GM18526 (cell line): ENCODE measurements around the gene GMPPA.

Experiments
- POLR2A ChIP-seq: IDR thresholded peaks from 3 replicates; pipeline ENCODE4 v1.6.1; 2011; ENCODE audit not compliant: insufficient read length; ENCODE audit errors: extremely low read depth

Gene GMPPA

DNA sequence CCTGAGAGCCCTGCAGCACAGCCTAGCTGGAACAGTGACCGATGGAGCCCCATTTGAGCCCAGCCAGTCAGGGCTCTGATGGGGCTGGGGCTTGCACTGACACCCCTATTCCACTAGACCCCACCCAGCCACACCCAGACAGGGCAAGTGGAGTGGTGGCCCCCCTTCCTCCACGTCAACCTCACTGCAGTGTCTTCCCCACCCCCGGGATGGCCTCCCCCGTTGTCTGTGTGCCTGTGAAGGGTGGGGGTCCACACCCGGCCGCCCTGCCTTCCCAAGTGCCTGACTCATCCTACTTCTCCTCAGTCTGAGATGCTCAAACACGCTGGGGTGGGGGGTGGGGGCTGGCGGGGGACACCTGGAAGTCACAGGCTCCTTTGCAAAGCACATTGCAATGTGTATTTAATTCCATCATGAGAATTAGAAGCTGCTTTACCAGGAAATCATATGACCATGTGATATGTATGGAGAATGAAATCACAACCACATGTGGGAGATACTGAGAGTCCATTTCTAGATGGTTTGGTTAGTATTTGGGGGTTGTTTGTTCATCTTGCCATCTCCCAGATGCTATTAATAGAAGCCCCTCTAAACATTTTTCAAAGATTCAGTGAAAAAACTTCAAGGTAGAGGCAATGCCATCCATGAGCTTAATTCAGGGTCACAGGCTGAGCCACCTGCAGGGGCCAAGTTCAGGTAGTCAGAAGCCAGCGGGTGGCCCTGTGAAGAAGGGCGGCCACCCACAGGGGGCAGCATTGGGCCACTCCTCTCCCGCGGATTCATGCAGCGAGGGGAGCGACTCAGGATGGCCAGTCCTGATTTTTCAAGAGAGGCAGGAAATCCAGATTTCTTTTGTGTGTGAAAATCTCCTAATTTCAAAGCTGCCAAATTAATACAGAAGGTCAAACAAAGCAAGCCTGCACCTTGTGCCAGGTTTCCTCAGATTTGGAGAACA is 22.7 kb upstream of the GMPPA start:
- TF ChIP-seq POLR2A: no peak

DNA sequence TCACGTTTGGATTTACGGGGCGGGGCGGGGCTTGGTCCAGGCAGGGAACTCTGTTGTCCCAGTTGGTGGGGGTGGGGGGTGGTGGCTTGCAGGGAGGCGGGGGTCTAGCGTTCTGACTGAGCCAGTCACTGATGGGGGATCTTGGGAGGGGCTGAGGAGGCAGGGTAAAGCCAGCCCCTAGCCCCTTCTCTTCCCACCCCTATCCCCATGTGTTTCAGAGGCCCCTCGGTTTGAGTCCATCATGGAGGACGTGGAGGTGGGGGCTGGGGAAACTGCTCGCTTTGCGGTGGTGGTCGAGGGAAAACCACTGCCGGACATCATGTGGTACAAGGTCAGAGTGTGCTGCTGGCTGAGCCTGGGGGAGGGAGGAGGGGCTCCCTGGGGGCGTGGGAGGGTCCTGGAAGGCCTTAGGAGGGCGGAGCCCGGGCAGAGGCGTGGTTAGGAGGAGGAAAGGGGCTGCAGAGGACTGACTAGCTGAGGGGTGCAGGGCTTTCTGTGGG is 22.0 kb upstream of the GMPPA start:
- TF ChIP-seq POLR2A: no peak

DNA sequence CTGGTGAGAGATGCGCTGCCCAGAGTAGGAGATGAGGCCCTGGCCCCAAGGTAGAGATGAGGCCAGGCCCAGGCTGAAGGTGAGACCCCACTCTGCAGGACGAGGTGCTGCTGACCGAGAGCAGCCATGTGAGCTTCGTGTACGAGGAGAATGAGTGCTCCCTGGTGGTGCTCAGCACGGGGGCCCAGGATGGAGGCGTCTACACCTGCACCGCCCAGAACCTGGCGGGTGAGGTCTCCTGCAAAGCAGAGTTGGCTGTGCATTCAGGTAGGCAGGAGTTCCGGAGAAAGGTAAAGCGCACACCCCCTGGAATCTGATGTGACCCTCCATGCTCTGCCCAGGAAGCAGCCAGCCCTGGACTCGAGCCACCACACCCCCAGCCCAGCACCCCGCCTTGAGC is 21.5 kb upstream of the GMPPA start:
- no peak for TF ChIP-seq POLR2A

DNA sequence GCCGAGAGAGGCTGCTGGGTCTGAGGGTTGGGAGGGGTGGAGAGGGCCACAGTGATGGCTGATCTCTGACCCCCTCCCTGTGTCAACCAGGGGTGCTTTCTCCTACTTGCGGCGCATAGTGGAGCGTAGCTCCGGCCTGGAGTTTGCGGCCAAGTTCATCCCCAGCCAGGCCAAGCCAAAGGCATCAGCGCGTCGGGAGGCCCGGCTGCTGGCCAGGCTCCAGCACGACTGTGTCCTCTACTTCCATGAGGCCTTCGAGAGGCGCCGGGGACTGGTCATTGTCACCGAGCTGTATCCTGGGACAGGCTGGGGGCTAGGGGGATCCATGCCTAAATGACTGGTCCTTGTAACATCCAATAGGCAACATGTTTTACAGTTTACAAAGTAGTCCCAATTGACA is 20.9 kb upstream of the GMPPA start:
- no peak for TF ChIP-seq POLR2A

DNA sequence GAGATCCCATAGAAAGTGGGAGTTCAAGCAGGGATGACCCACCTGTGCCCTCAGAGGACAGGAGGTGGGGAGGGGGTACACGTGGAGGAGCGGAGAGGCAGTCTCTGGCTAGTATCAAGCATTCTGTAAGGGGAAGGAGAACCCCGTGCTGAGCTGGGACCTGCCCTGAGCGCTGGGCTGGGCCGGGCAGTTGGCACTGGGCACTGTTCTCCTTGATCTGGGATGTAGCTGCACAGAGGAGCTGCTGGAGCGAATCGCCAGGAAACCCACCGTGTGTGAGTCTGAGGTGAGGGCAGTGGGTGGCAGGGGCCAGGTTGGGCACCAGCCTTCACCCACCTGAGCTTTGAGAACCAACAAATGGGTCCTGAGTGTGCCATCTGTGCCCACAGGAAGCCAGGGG is 19.8 kb upstream of the GMPPA start:
- no peak for TF ChIP-seq POLR2A

DNA sequence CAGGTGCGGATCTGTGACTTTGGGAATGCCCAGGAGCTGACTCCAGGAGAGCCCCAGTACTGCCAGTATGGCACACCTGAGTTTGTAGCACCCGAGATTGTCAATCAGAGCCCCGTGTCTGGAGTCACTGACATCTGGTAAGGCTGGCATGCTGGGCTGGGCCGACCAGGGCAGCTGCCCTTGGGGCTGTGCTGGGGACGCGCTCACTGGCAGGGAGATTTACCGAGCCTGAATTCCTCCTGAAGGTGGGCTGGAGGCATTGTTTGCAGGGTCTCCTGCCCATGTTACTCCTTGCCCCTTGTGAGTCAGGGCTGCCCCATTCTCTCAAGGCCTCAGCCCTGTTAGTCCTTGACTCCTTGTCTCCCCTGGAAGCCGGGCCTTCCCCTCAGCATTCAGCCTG is 18.7 kb upstream of the GMPPA start:
- no peak for TF ChIP-seq POLR2A

DNA sequence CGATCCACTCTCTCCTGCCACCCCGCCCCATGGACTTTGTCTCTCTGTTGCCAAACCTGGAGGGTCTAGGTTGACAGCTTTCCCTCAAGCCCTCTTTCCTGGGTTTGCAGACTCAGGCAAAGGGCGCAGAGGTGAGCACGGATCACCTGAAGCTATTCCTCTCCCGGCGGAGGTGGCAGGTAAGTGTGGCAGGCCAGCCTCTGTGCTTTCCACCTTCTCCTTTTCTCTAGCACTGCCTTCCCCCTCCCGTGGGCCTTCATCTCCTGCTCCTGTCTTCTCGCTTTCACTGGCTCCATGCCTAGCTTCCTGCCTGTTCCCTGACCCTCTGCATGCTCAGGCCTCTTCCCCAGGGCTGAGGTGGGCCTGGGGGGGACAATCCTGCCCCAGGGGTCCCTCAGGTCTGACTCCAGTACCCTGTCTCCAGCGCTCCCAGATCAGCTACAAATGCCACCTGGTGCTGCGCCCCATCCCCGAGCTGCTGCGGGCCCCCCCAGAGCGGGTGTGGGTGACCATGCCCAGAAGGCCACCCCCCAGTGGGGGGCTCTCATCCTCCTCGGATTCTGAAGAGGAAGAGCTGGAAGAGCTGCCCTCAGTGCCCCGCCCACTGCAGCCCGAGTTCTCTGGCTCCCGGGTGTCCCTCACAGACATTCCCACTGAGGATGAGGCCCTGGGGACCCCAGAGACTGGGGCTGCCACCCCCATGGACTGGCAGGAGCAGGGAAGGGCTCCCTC is 15.9 kb upstream of the GMPPA start:
- TF ChIP-seq POLR2A: no peak

DNA sequence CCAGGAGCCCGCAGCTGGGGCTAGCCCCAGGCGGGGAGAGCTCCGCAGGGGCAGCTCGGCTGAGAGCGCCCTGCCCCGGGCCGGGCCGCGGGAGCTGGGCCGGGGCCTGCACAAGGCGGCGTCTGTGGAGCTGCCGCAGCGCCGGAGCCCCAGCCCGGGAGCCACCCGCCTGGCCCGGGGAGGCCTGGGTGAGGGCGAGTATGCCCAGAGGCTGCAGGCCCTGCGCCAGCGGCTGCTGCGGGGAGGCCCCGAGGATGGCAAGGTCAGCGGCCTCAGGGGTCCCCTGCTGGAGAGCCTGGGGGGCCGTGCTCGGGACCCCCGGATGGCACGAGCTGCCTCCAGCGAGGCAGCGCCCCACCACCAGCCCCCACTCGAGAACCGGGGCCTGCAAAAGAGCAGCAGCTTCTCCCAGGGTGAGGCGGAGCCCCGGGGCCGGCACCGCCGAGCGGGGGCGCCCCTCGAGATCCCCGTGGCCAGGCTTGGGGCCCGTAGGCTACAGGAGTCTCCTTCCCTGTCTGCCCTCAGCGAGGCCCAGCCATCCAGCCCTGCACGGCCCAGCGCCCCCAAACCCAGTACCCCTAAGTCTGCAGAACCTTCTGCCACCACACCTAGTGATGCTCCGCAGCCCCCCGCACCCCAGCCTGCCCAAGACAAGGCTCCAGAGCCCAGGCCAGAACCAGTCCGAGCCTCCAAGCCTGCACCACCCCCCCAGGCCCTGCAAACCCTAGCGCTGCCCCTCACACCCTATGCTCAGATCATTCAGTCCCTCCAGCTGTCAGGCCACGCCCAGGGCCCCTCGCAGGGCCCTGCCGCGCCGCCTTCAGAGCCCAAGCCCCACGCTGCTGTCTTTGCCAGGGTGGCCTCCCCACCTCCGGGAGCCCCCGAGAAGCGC is 15.0 kb upstream of the GMPPA start:
- no peak for TF ChIP-seq POLR2A

DNA sequence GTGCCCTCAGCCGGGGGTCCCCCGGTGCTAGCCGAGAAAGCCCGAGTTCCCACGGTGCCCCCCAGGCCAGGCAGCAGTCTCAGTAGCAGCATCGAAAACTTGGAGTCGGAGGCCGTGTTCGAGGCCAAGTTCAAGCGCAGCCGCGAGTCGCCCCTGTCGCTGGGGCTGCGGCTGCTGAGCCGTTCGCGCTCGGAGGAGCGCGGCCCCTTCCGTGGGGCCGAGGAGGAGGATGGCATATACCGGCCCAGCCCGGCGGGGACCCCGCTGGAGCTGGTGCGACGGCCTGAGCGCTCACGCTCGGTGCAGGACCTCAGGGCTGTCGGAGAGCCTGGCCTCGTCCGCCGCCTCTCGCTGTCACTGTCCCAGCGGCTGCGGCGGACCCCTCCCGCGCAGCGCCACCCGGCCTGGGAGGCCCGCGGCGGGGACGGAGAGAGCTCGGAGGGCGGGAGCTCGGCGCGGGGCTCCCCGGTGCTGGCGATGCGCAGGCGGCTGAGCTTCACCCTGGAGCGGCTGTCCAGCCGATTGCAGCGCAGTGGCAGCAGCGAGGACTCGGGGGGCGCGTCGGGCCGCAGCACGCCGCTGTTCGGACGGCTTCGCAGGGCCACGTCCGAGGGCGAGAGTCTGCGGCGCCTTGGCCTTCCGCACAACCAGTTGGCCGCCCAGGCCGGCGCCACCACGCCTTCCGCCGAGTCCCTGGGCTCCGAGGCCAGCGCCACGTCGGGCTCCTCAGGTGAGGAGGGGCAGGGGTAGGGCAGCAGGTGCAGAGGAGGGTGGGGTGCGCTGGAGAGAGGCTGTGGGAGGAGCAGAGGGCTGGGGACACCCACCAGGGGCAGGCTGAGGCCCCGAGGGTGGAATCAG is 14.1 kb upstream of the GMPPA start:
- TF ChIP-seq POLR2A: no peak

DNA sequence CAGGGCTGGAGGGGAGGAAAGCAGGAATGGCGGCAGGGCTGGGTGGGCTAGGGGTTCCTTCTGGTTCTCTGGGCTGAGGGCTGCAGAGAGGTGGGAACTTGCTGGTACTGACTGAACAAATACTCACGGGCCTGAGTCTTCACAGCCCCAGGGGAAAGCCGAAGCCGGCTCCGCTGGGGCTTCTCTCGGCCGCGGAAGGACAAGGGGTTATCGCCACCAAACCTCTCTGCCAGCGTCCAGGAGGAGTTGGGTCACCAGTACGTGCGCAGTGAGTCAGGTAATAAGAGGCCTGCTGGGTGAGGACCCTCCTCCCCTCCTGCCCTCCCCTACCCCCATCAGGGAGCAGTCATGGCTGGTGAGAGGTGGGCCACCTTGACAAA is 13.5 kb upstream of the GMPPA start:
- TF ChIP-seq POLR2A: no peak

DNA sequence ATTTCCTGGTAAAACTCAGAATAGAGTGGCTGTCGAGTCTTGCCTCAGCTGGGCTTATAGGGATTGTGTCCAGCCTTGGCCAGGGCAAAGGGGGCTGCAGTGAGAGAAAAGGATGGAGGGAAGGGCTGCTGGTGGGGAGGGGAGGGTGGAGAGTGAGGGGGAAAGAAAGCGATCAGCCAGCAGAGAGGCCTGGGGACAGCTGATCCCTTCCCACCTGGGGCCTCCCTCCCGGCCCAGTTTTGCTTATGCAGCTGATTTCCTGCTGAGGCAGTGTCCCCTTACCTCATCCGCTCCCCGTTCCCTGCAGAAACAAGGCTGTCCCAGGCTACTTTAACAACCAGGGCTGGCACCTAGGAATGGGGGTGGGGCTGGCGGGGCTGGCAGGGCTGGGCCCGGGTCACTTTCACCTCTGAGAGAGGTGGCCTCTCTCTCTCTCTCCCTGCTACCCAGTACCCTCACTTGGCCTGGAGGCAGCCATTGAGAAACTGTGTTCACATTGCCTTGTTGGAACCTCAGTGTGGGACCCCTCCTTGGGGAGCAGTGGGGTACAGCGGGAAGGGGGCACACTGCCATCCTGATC is 12.2 kb upstream of the GMPPA start:
- no peak for TF ChIP-seq POLR2A

DNA sequence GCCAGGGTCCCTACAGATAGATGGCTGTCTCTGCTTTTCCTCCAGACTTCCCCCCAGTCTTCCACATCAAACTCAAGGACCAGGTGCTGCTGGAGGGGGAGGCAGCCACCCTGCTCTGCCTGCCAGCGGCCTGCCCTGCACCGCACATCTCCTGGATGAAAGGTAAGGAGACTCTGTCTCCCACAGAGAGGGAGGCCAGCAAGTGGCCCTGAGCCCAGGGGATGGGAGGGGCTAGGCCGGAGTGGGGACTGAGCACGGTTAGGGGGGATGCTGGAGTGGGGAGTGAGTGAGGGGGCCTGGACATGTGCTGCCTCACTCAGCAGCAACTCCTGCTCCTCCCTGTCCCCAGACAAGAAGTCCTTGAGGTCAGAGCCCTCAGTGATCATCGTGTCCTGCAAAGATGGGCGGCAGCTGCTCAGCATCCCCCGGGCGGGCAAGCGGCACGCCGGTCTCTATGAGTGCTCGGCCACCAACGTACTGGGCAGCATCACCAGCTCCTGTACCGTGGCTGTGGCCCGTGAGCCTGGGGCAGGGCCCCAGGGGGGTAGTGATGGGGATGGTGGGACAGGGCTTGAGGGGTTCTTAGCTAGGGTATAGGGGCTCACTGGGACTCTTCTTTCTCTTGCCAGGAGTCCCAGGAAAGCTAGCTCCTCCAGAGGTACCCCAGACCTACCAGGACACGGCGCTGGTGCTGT is 10.4 kb upstream of the GMPPA start:
- TF ChIP-seq POLR2A: no peak

DNA sequence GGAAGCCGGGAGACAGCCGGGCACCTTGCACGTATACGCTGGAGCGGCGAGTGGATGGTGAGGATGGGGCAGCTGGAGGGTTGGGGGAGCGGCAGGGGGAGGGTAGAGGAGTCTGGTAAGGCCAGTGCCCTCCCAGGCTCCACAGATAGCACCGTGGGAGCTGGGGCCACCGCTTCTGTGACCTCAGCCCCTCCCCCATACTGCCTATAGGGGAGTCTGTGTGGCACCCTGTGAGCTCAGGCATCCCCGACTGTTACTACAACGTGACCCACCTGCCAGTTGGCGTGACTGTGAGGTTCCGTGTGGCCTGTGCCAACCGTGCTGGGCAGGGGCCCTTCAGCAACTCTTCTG is 9.9 kb upstream of the GMPPA start:
- no peak for TF ChIP-seq POLR2A

DNA sequence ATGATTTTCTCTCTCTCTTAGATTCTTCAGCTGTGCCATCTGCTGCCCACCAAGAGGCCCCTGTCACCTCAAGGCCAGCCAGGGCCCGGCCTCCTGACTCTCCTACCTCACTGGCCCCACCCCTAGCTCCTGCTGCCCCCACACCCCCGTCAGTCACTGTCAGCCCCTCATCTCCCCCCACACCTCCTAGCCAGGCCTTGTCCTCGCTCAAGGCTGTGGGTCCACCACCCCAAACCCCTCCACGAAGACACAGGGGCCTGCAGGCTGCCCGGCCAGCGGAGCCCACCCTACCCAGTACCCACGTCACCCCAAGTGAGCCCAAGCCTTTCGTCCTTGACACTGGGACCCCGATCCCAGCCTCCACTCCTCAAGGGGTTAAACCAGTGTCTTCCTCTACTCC is 9.4 kb upstream of the GMPPA start:
- no peak for TF ChIP-seq POLR2A

DNA sequence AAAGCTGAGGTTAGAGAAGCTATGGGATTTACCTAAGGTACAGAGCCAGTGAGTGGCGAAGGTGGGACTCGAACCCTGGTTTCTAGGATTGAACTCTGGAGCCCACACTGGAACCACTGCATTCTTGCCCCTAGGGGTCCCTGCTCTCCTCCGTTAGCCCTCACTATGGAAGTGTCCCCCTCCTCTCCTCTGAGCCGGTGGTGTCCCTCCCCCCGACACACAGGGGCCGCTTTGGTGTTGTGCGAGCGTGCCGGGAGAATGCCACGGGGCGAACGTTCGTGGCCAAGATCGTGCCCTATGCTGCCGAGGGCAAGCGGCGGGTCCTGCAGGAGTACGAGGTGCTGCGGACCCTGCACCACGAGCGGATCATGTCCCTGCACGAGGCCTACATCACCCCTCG is 8.5 kb upstream of the GMPPA start:
- TF ChIP-seq POLR2A: no peak
